ENCODE measurements around the gene ZNF763.
"Not testable (repeated sequence)": the region's sequence is repeated elsewhere in the genome, so short reads cannot be mapped to it uniquely, and the experiment has no call there.

Gene ZNF763

GRCh38 chr19:11964858-11965645, at the start of gene ZNF763:
Gene ZNF763, plus strand, starts transcription at chr19:11965040. Its CDS starts 169 bp downstream, at chr19:11965209.
- DNase-seq = no peak

- no peak for DNase-seq
Observed at GRCh38 chr19:11921852-11922495, 42.9 kb upstream of the ZNF763 start.

GRCh38 chr19:11924886-11925650, 39.8 kb upstream of the ZNF763 start, which contains the start of gene ZNF700:
Gene ZNF700, plus strand, starts transcription at chr19:11925107. Its CDS starts 104 bp downstream, at chr19:11925211.
- DNase-seq = peak; percentile 91

- not testable (repeated sequence) for DNase-seq
Observed at GRCh38 chr19:11925651-11926187, 39.1 kb upstream of the ZNF763 start.

- DNase-seq = no peak
Observed at GRCh38 chr19:11927227-11927626, 37.6 kb upstream of the ZNF763 start.

GRCh38 chr19:11931051-11931450, 33.8 kb upstream of the ZNF763 start:
- DNase-seq = no peak

GRCh38 chr19:11931513-11931912, 33.3 kb upstream of the ZNF763 start:
- no peak for DNase-seq

GRCh38 chr19:11935829-11936228, 29.0 kb upstream of the ZNF763 start:
- not testable (repeated sequence) for DNase-seq

GRCh38 chr19:11938383-11938782, 26.5 kb upstream of the ZNF763 start:
- not testable (repeated sequence) for DNase-seq

- DNase-seq = not testable (repeated sequence)
Observed at GRCh38 chr19:11941361-11941887, 23.4 kb upstream of the ZNF763 start.

GRCh38 chr19:11942008-11942842, 22.6 kb upstream of the ZNF763 start:
- no peak for DNase-seq

GRCh38 chr19:11942843-11943108, 22.1 kb upstream of the ZNF763 start:
- no peak for DNase-seq

GRCh38 chr19:11944656-11945055, 20.2 kb upstream of the ZNF763 start:
- no peak for DNase-seq

- DNase-seq = no peak
Observed at GRCh38 chr19:11948646-11949045, 16.2 kb upstream of the ZNF763 start.

GRCh38 chr19:11949201-11949600, 15.6 kb upstream of the ZNF763 start:
- no peak for DNase-seq

- DNase-seq = not testable (repeated sequence)
Observed at GRCh38 chr19:11949614-11950080, 15.2 kb upstream of the ZNF763 start.

- DNase-seq = no peak
Observed at GRCh38 chr19:11950312-11950711, 14.5 kb upstream of the ZNF763 start.

GRCh38 chr19:11963566-11964355, 1.1 kb upstream of the ZNF763 start:
- DNase-seq = peak; percentile 2

- no peak for DNase-seq
Observed at GRCh38 chr19:11964496-11964857, 363 bp upstream of the ZNF763 start.

GRCh38 chr19:11970174-11970573, 5.3 kb downstream of the ZNF763 start:
- DNase-seq = no peak

GRCh38 chr19:11971041-11971440, 6.2 kb downstream of the ZNF763 start:
- no peak for DNase-seq
